Panc1 (cell line): Measurements from ENCODE around the gene LAMB3. TPM values are rescaled to one million over a fixed set of nuclear protein-coding genes. Genes with fewer than 3 reads are reported as not detected.
A peak's percentile ranks its signal among the peaks of the same experiment; 100 is the strongest.

Experiments used
- ATAC-seq: fragments of 200-7000 bp; cut with Tn5 transposase; 2 replicates; pipeline ENCODE4 v1.9.1; 2020; ENCODE audit warnings: mild to moderate bottlenecking, moderate library complexity
- BruUV-seq: library from RNA; stranded (reverse); fragments of 400-500 nt; replicated peaks from 2 replicates; lab custom pipeline; 2021; lab: Mats Ljungman, UMichigan
- CTCF ChIA-PET: fragments of 300-600 bp; sonication (Branson Sonifier 250); formaldehyde crosslinking; loops from one replicate; lab custom pipeline; 2022; ENCODE audit warnings: antibody characterized with exemption; lab: Charles Lee
- POLR2A ChIA-PET: fragments of 300-600 bp; sonication (Branson Sonifier 250); formaldehyde crosslinking; loops from one replicate; lab custom pipeline; 2022; ENCODE audit warnings: antibody characterized with exemption; lab: Charles Lee
- DNase-seq: peaks from one replicate; pipeline ENCODE4 v3.0.0-alpha.2; 2010; ENCODE audit warnings: low read depth, low spot score
- H3K27ac ChIP-seq: 2 replicates; pipeline ENCODE4 v1.5.1; 2011; ENCODE audit warnings: mild to moderate bottlenecking, low read length, inconsistent platforms
- H3K27me3 ChIP-seq: fragments of 200-500 bp; sonication (Bioruptor generic); 2 replicates; pipeline ENCODE4 v1.6.0; 2014; ENCODE audit warnings: low read length, inconsistent platforms; ENCODE audit not compliant: control insufficient read depth, insufficient read depth
- H3K36me3 ChIP-seq: fragments of 200-500 bp; sonication (Bioruptor generic); 2 replicates; pipeline ENCODE4 v1.5.1; 2014; ENCODE audit warnings: inconsistent platforms, mild to moderate bottlenecking, low read length, moderate library complexity; ENCODE audit not compliant: control insufficient read depth, insufficient read depth
- H3K4me1 ChIP-seq: 2 replicates; pipeline ENCODE4 v1.5.1; 2011; ENCODE audit warnings: inconsistent platforms, mild to moderate bottlenecking, low read length, moderate library complexity; ENCODE audit not compliant: control insufficient read depth, insufficient read depth
- H3K4me3 ChIP-seq, 2 experiments: 2 replicates each; pipeline ENCODE4 v1.5.1; 2011 to 2012; ENCODE audit warnings: low read depth in 2 of 2, low read length in 2 of 2, mild to moderate bottlenecking in 2 of 2, inconsistent platforms in 1 of 2, moderate library complexity in 1 of 2
- H3K9me3 ChIP-seq: fragments of 200-500 bp; sonication (Bioruptor generic); 2 replicates; pipeline ENCODE4 v1.5.1; 2014; ENCODE audit warnings: low read depth, mild to moderate bottlenecking, inconsistent platforms, low read length, moderate library complexity; ENCODE audit not compliant: control insufficient read depth, insufficient read depth
- CTCF ChIP-seq: fragments of 450-650 bp; IDR thresholded peaks from 2 replicates; pipeline ENCODE4 v1.5.1; 2017; ENCODE audit warnings: mild to moderate bottlenecking
- POLR2AphosphoS5 ChIP-seq: IDR thresholded peaks from 2 replicates; pipeline ENCODE4 v1.6.1; 2012; ENCODE audit warnings: mild to moderate bottlenecking, low read depth, low read length, moderate library complexity
- REST ChIP-seq, 2 experiments: IDR thresholded peaks; 2 replicates each; pipeline ENCODE4 v1.6.1; 2011 to 2012; ENCODE audit warnings: low read depth in 2 of 2, control low read depth in 1 of 2, low read length in 1 of 2, mild to moderate bottlenecking in 1 of 2, moderate library complexity in 1 of 2; ENCODE audit not compliant: insufficient read depth in 1 of 2
- in situ Hi-C: cut with HindIII; loops from 2 replicates; pipeline ENCODE4 v1.10.0; 2016; ENCODE audit warnings: low sequenced_read_pairs, low pct_unique_long_range_greater_than_20kb
- intact Hi-C: fragments of 100-400 bp; cut with micrococcal nuclease; formaldehyde crosslinking; loops from one replicate; pipeline ENCODE4 v1.10.0; 2022; ENCODE audit not compliant: unreplicated experiment
- total RNA-seq: library from RNA; stranded (reverse); gene quantifications from one replicate; pipeline ENCODE4 v1.2.1, GENCODE V29; 2021; ENCODE audit not compliant: unreplicated experiment

Gene LAMB3
- total RNA-seq, 1 experiment from 2014 or later: 0.85 TPM

GRCh38 chr1:209577346-209577745 lies 74.9 kb downstream of the LAMB3 start:
- POLR2A ChIA-PET: no interaction called here
- intact Hi-C loops: loop anchor here (2.0 kb wide), 2 partner anchors 49 to 115 kb away; no protein-coding TSS in a partner anchor

GRCh38 chr1:209576392-209577197 lies 75.6 kb downstream of the LAMB3 start:
- in situ Hi-C loops: no loop called here
- ChIA-PET CTCF (interaction anchor here (0.5 kb wide), 1 partner anchor 169 kb away, joined by 4 read pairs; no protein-coding TSS in a partner anchor), POLR2A (no interaction called here)
- TF ChIP-seq CTCF (peak; percentile 90), REST (IDR thresholded peaks at IDR 0.05; ENCODE audit: insufficient read depth in 1 of 2, low read depth in 2 of 2, low read length in 1 of 2) (no peak)
- DNase-seq (peak; percentile 63), ATAC-seq (peak; percentile 99)
- Histone ChIP-seq H3K9me3 (no peaks in the 10 kb centered on the region), H3K27ac (no peak overlapping the region), H3K36me3 (no peaks in the 10 kb centered on the region), H3K4me1 (no peaks in the 10 kb centered on the region), H3K27me3 (0 out of 2 replicates have a peak, but pooled peaks cover 2% of the 10 kb centered on the region), H3K4me3 (no peak overlapping the region)
- intact Hi-C loops: loop anchor here (2.0 kb wide), 2 partner anchors 50 to 116 kb away; no protein-coding TSS in a partner anchor
- no TSS peak for BruUV-seq

More at GRCh38 chr1:209577346-209577745, 74.9 kb downstream of the LAMB3 start:
- no TSS peak for BruUV-seq
- Histone ChIP-seq H3K4me3 (no peak overlapping the region), H3K4me1 (no peaks in the 10 kb centered on the region), H3K27ac (no peak overlapping the region), H3K27me3 (peaks cover 3% of the 10 kb centered on the region; the same call in 1 of the 2 replicates), H3K9me3 (no peaks in the 10 kb centered on the region), H3K36me3 (no peaks in the 10 kb centered on the region)
- TF ChIP-seq POLR2AphosphoS5: no peak
- DNase-seq (no peak), ATAC-seq (no peak)
- in situ Hi-C loops: no loop called here
- CTCF ChIA-PET: no interaction called here

GRCh38 chr1:209570743-209571142 lies 81.5 kb downstream of the LAMB3 start:
- POLR2A ChIA-PET: no interaction called here
- no peak for TF ChIP-seq CTCF
- 0 out of 2 replicates have a peak, but pooled peaks cover 4% of the 10 kb centered on the region for H3K27me3 ChIP-seq
- no peaks in the 10 kb centered on the region for H3K36me3 ChIP-seq
- intact Hi-C loops (loop anchor here (2.0 kb wide), 1 partner anchor 176 kb away; no protein-coding TSS in a partner anchor), in situ Hi-C loops (no loop called here)
- no peaks in the 10 kb centered on the region for H3K9me3 ChIP-seq
- no peak overlapping the region for H3K27ac ChIP-seq
- no peak overlapping the region for H3K4me3 ChIP-seq
- H3K4me1 ChIP-seq: no peaks in the 10 kb centered on the region
- CTCF ChIA-PET: no interaction called here
- ATAC-seq: no peak
- no peak for DNase-seq
- BruUV-seq: no TSS peak
